K562 (cell line): ENCODE data around the gene DNAAF3. TPM values are rescaled to one million over a fixed set of nuclear protein-coding genes. Genes with fewer than 3 reads are reported as not detected.
A peak's percentile ranks its signal among the peaks of the same experiment; 100 is the strongest.

Experiments
- ASH1L ChIP-seq: fragments of 450-650 bp; IDR thresholded peaks from 2 replicates; pipeline ENCODE4 v1.6.1; 2018; ENCODE audit warnings: borderline replicate concordance, mild to moderate bottlenecking, low read depth; ENCODE audit not compliant: partially characterized antibody
- ATF2 ChIP-seq: sonication (generic); formaldehyde crosslinking; IDR thresholded peaks from 2 replicates; pipeline ENCODE4 v1.8.1; 2022; ENCODE audit warnings: missing genetic modification reagents
- ATF6 ChIP-seq: sonication (generic); formaldehyde crosslinking; IDR thresholded peaks from 2 replicates; pipeline ENCODE4 v1.4.0; 2020; ENCODE audit warnings: mild to moderate bottlenecking, missing genetic modification reagents
- BCL6 ChIP-seq: fragments of 250-450 bp; sonication (Bioruptor Pico); IDR thresholded peaks from 2 replicates; pipeline ENCODE4 v1.4.0; 2020
- BHLHE40 ChIP-seq: IDR thresholded peaks from 2 replicates; pipeline ENCODE4 v1.6.1; 2011; ENCODE audit warnings: low read length, improper control_type of control experiment
- CBFA2T2 ChIP-seq: fragments of 450-650 bp; conservative IDR thresholded peaks from 2 replicates; pipeline ENCODE4 v1.6.1; 2017; ENCODE audit warnings: mild to moderate bottlenecking
- CBFA2T3 ChIP-seq: fragments of 450-650 bp; IDR thresholded peaks from 2 replicates; pipeline ENCODE4 v1.6.1; 2017
- CBX5 ChIP-seq: IDR thresholded peaks from 2 replicates; pipeline ENCODE4 v1.6.1; 2014; ENCODE audit warnings: low read depth, borderline replicate concordance
- FOSL1 ChIP-seq: fragments of 200-800 bp; sonication (Bioruptor generic); conservative IDR thresholded peaks from 2 replicates; pipeline ENCODE4 v1.6.1; 2016; ENCODE audit warnings: missing genetic modification characterization, missing compliant biosample characterization
- LARP7 ChIP-seq: fragments of 450-650 bp; IDR thresholded peaks from 2 replicates; pipeline ENCODE4 v1.6.1; 2016
- NELFE ChIP-seq: IDR thresholded peaks from 2 replicates; pipeline ENCODE4 v1.6.1; 2011; ENCODE audit warnings: mild to moderate bottlenecking; ENCODE audit not compliant: insufficient read depth, insufficient read length
- NEUROD1 ChIP-seq: fragments of 150-350 bp; IDR thresholded peaks from 2 replicates; pipeline ENCODE4 v1.6.1; 2014; ENCODE audit warnings: borderline replicate concordance, low read length, low read depth; ENCODE audit not compliant: partially characterized antibody
- POLR2B ChIP-seq: fragments of 450-650 bp; IDR thresholded peaks from 2 replicates; pipeline ENCODE4 v1.6.1; 2018; ENCODE audit warnings: low read depth; ENCODE audit not compliant: partially characterized antibody
- RFX7 ChIP-seq: fragments of 250-450 bp; sonication (Bioruptor Pico); IDR thresholded peaks from 2 replicates; pipeline ENCODE4 v1.5.1; 2021; ENCODE audit warnings: mild to moderate bottlenecking
- SIX5 ChIP-seq, 2 experiments: IDR thresholded peaks; 2 replicates each; pipeline ENCODE4 v1.6.1; 2011; ENCODE audit warnings: low read length in 2 of 2, borderline replicate concordance in 1 of 2, low read depth in 1 of 2, mild to moderate bottlenecking in 1 of 2, moderate library complexity in 1 of 2; ENCODE audit not compliant: insufficient read depth in 1 of 2
- SMARCA4 ChIP-seq: fragments of 450-650 bp; IDR thresholded peaks from 2 replicates; pipeline ENCODE4 v1.6.1; 2016
- SP2 ChIP-seq: IDR thresholded peaks from 2 replicates; pipeline ENCODE4 v1.6.1; 2011; ENCODE audit warnings: mild to moderate bottlenecking, low read depth, low read length, moderate library complexity; ENCODE audit not compliant: poor library complexity, severe bottlenecking; ENCODE audit errors: extremely low read depth
- SUPT5H ChIP-seq: fragments of 450-650 bp; IDR thresholded peaks from 2 replicates; pipeline ENCODE4 v1.6.1; 2016
- TARDBP ChIP-seq: fragments of 450-650 bp; IDR thresholded peaks from 2 replicates; pipeline ENCODE4 v1.6.1; 2016
- ZNF263 ChIP-seq: sonication (generic); formaldehyde crosslinking; IDR thresholded peaks from 2 replicates; pipeline ENCODE4 v1.8.0; 2022; ENCODE audit warnings: mild to moderate bottlenecking, missing genetic modification reagents, borderline replicate concordance
- ZNF445 ChIP-seq: fragments of 250-450 bp; sonication (Bioruptor Pico); IDR thresholded peaks from 2 replicates; pipeline ENCODE4 v1.4.0; 2020; ENCODE audit warnings: low read depth, mild to moderate bottlenecking, moderate library complexity
- polyA plus RNA-seq, 8 experiments: library from polyadenylated mRNA; depleted of rRNA in 4 of 8; stranded (reverse) in 5 of 8; unstranded in 3 of 8; fragments of >200 nt; fragmentation: Nextera tagmentation in 2 of 8; fragmentation: Illumina TruSeq in 1 of 8; extraction: Ambion mirVana in 2 of 8; extraction: Trizol in 1 of 8; gene quantifications; 2 replicates each; pipeline versions ENCODE4 v1.2.1 to v1.2.3, GENCODE V29; 2011 to 2014; ENCODE audit warnings: inconsistent platforms in 1 of 8, missing spikeins in 1 of 8
- total RNA-seq, 7 experiments: library from RNA; depleted of rRNA in 6 of 7; stranded (reverse); fragments of >200 nt in 6 of 7; fragmentation: Illumina TruSeq in 2 of 7; extraction: Trizol in 2 of 7; gene quantifications; 2 replicates each; pipeline versions ENCODE4 v1.2.1 to v1.2.3, GENCODE V29; 2011 to 2021; ENCODE audit warnings: low replicate concordance in 1 of 7

The DNAAF3 gene
- total and polyA plus RNA-seq, 9 of the 15 experiments (the other 6 are each of a cell fraction or from before 2014, with no cell fraction given) = 21.6 to 61.5 (median 43.0) TPM

- TF ChIP-seq SMARCA4 (peak; percentile 92), SP2 (no peak), FOSL1 (tag) (peak; percentile 93), TARDBP (0 out of 2 replicates have a peak, but pooled peaks have one; percentile 24), SUPT5H (peak; percentile 38; the same call in 1 of the 2 replicates), BCL6 (CRISPR knock-in tag) (no peak), NEUROD1 (no peak), ZNF445 (CRISPR knock-in tag) (no peak), ASH1L (no peak), CBX5 (no peak), CBFA2T2 (peak; percentile 84), ATF2 (peak; percentile 88; the same call in 1 of the 2 replicates), RFX7 (CRISPR knock-in tag) (no peak), CBFA2T3 (peak; percentile 91), LARP7 (no peak), POLR2B (peak; percentile 53), ZNF263 (CRISPR knock-in tag) (peak; percentile 78; the same call in 1 of the 2 replicates), SIX5 (IDR thresholded peaks at IDR 0.05; ENCODE audit: borderline replicate concordance in 1 of 2, insufficient read depth in 1 of 2, low read depth in 1 of 2, low read length in 2 of 2) (no peak), BHLHE40 (no peak; the same call in 1 of the 2 replicates), NELFE (no peak), ATF6 (CRISPR knock-in tag) (no peak; the same call in 1 of the 2 replicates)
Observed at GRCh38 chr19:55158848-55159749, 7.3 kb downstream of the DNAAF3 start (continued).
